ENCODE results near the gene PTGIR. TPM values are rescaled to one million over a fixed set of nuclear protein-coding genes. Genes with fewer than 3 reads are reported as not detected.

The PTGIR gene
- total RNA-seq, 1 donor: 2.5 TPM

- Histone ChIP-seq H4K20me1 (ENCODE audit: insufficient read depth, low read length) (no peaks in the 10 kb centered on the region), H3K36me3 (ENCODE audit: insufficient read depth, low read length) (no peaks in the 10 kb centered on the region), H3K4me1 (ENCODE audit: insufficient read depth, low read length) (no peaks in the 10 kb centered on the region), H3K4me2 (ENCODE audit: insufficient read depth, low read length) (no peak overlapping the region), H3K27me3 (ENCODE audit: insufficient read depth, low read length) (no peaks in the 10 kb centered on the region), H2AFZ (ENCODE audit: low read length) (no peak overlapping the region), H3K4me3 (ENCODE audit: insufficient read depth, low read length) (no peak overlapping the region), H3K9me3 (ENCODE audit: low read depth, low read length) (no peaks in the 10 kb centered on the region), H3K27ac (ENCODE audit: low read depth, low read length) (no peak overlapping the region), H3K79me2 (ENCODE audit: insufficient read depth, low read length) (peaks cover 2% of the 10 kb centered on the region)
- TF ChIP-seq CTCF (IDR thresholded peaks at IDR 0.05; ENCODE audit: extremely low read depth, low read depth, low read length): no peak
- no peak for DNase-seq (ENCODE audit: insufficient read length, low spot score, missing footprints)
These were observed 28.9 kb downstream of the PTGIR start for GRCh38 chr19:46596008-46596407.

DNA sequence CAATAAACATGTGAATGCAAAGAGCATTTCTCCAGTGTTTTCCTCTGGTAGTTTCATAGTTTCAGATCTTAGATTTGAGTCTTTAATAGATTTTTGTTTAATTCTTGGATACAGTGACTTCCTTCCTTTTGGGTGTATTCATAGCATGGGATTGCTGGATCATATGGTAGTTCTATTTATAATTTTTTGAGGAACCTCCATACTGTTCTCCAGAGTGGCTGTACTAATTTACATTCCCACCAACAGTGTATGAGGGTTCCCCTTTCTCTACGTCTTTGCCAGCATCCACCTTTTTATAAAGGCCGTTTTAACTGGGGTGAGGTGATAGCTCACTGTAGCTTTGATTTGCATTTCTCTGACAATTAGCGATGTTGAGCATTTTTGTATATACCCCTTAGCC lies 33.0 kb downstream of the PTGIR start:
- Histone ChIP-seq H3K4me2 (ENCODE audit: insufficient read depth, low read length) (no peak overlapping the region), H3K27me3 (ENCODE audit: insufficient read depth, low read length) (no peaks in the 10 kb centered on the region), H3K9me3 (ENCODE audit: low read depth, low read length) (no peaks in the 10 kb centered on the region), H3K79me2 (ENCODE audit: insufficient read depth, low read length) (no peaks in the 10 kb centered on the region), H3K27ac (ENCODE audit: low read depth, low read length) (no peak overlapping the region), H4K20me1 (ENCODE audit: insufficient read depth, low read length) (no peaks in the 10 kb centered on the region), H3K4me3 (ENCODE audit: insufficient read depth, low read length) (no peak overlapping the region), H2AFZ (ENCODE audit: low read length) (no peak overlapping the region), H3K36me3 (ENCODE audit: insufficient read depth, low read length) (no peaks in the 10 kb centered on the region), H3K4me1 (ENCODE audit: insufficient read depth, low read length) (no peaks in the 10 kb centered on the region)
- DNase-seq (ENCODE audit: insufficient read length, low spot score, missing footprints): no peak
- TF ChIP-seq CTCF (IDR thresholded peaks at IDR 0.05; ENCODE audit: extremely low read depth, low read depth, low read length): no peak

DNA sequence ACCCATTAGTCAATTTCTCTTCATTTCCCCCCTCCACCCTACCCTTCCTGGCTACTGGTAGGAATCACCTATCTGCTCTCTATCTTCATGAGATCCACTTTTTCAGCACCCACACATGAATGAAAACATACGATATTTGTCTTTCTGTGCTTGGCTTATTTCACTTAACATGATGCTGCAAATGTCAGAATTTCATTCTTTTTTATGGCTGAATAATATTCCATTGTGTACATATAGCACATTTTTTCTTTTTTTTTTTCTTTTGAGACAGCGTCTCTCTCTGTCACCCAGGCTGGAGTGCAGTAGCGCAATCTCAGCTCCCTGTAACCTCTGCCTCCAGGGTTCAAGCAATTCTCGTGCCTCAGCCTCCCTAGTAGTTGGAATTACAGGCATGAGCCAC lies 33.6 kb downstream of the PTGIR start:
- no peaks in the 10 kb centered on the region for H3K36me3 ChIP-seq (ENCODE audit: insufficient read depth, low read length)
- H3K27me3 ChIP-seq (ENCODE audit: insufficient read depth, low read length): no peaks in the 10 kb centered on the region
- H3K4me2 ChIP-seq (ENCODE audit: insufficient read depth, low read length): no peak overlapping the region
- H4K20me1 ChIP-seq (ENCODE audit: insufficient read depth, low read length): no peaks in the 10 kb centered on the region
- H2AFZ ChIP-seq (ENCODE audit: low read length): no peak overlapping the region
- H3K79me2 ChIP-seq (ENCODE audit: insufficient read depth, low read length): no peaks in the 10 kb centered on the region
- no peak for DNase-seq (ENCODE audit: insufficient read length, low spot score, missing footprints)
- H3K4me1 ChIP-seq (ENCODE audit: insufficient read depth, low read length): no peaks in the 10 kb centered on the region
- no peak overlapping the region for H3K27ac ChIP-seq (ENCODE audit: low read depth, low read length)
- H3K9me3 ChIP-seq (ENCODE audit: low read depth, low read length): no peaks in the 10 kb centered on the region
- no peak overlapping the region for H3K4me3 ChIP-seq (ENCODE audit: insufficient read depth, low read length)
- no peak for TF ChIP-seq CTCF (IDR thresholded peaks at IDR 0.05; ENCODE audit: extremely low read depth, low read depth, low read length)

GRCh38 chr19:46587861-46588260 lies 37.0 kb downstream of the PTGIR start:
- no peak overlapping the region for H2AFZ ChIP-seq (ENCODE audit: low read length)
- no peak overlapping the region for H3K4me2 ChIP-seq (ENCODE audit: insufficient read depth, low read length)
- no peaks in the 10 kb centered on the region for H3K27me3 ChIP-seq (ENCODE audit: insufficient read depth, low read length)
- no peaks in the 10 kb centered on the region for H3K79me2 ChIP-seq (ENCODE audit: insufficient read depth, low read length)
- no peak for DNase-seq (ENCODE audit: insufficient read length, low spot score, missing footprints)
- H3K4me3 ChIP-seq (ENCODE audit: insufficient read depth, low read length): no peak overlapping the region
- no peak overlapping the region for H3K27ac ChIP-seq (ENCODE audit: low read depth, low read length)
- H3K36me3 ChIP-seq (ENCODE audit: insufficient read depth, low read length): no peaks in the 10 kb centered on the region
- H3K4me1 ChIP-seq (ENCODE audit: insufficient read depth, low read length): no peaks in the 10 kb centered on the region
- no peaks in the 10 kb centered on the region for H4K20me1 ChIP-seq (ENCODE audit: insufficient read depth, low read length)
- H3K9me3 ChIP-seq (ENCODE audit: low read depth, low read length): no peaks in the 10 kb centered on the region
- TF ChIP-seq CTCF (IDR thresholded peaks at IDR 0.05; ENCODE audit: extremely low read depth, low read depth, low read length): no peak

Measured in osteoblast (primary cell).